Hematopoietic multipotent progenitor cell treated with erythropoietin and hydrocortisone succinate and interleukin-3 and kit ligand, for 6 days (in vitro differentiated cells): Measurements from ENCODE around the gene RAP1GAP2.
"Not testable (repeated sequence)": the region's sequence is repeated elsewhere in the genome, so short reads cannot be mapped to it uniquely, and the experiment has no call there.

Experiments used
- DNase-seq: peaks from one replicate; pipeline ENCODE4 v3.0.0-alpha.2; 2015

The RAP1GAP2 gene

GRCh38 chr17:2815781-2816185, 19.5 kb downstream of the RAP1GAP2 start:
- DNase-seq = no peak

GRCh38 chr17:2816688-2817087, 20.4 kb downstream of the RAP1GAP2 start:
- no peak for DNase-seq

- DNase-seq = not testable (repeated sequence)
Measured at GRCh38 chr17:2819294-2819693, 23.1 kb downstream of the RAP1GAP2 start.

GRCh38 chr17:2819921-2820501, 23.8 kb downstream of the RAP1GAP2 start:
- no peak for DNase-seq

- no peak for DNase-seq
Measured at GRCh38 chr17:2821868-2822267, 25.6 kb downstream of the RAP1GAP2 start.

- DNase-seq = no peak
Measured at GRCh38 chr17:2822358-2822757, 26.1 kb downstream of the RAP1GAP2 start.

- DNase-seq = no peak
Measured at GRCh38 chr17:2825253-2825970, 29.2 kb downstream of the RAP1GAP2 start.

GRCh38 chr17:2828397-2829038, 32.3 kb downstream of the RAP1GAP2 start:
- peak; percentile 79 for DNase-seq

- DNase-seq = no peak
Measured at GRCh38 chr17:2830678-2831077, 34.4 kb downstream of the RAP1GAP2 start.

- peak; percentile 90 for DNase-seq
Measured at GRCh38 chr17:2835780-2836179, 39.5 kb downstream of the RAP1GAP2 start.

GRCh38 chr17:2837147-2837561, 40.9 kb downstream of the RAP1GAP2 start:
- peak; percentile 42 for DNase-seq

GRCh38 chr17:2841606-2842005, 45.4 kb downstream of the RAP1GAP2 start:
- DNase-seq = no peak

- DNase-seq = no peak
Measured at GRCh38 chr17:2842464-2842863, 46.2 kb downstream of the RAP1GAP2 start.

- DNase-seq = no peak
Measured at GRCh38 chr17:2844416-2844815, 48.2 kb downstream of the RAP1GAP2 start.

- DNase-seq = no peak
Measured at GRCh38 chr17:2847381-2848333, 51.4 kb downstream of the RAP1GAP2 start.

- no peak for DNase-seq
Measured at GRCh38 chr17:2849327-2849670, 53.1 kb downstream of the RAP1GAP2 start.

GRCh38 chr17:2850991-2851390, 54.8 kb downstream of the RAP1GAP2 start:
- DNase-seq = no peak

GRCh38 chr17:2851615-2852014, 55.4 kb downstream of the RAP1GAP2 start:
- DNase-seq = no peak

GRCh38 chr17:2852221-2852620, 56.0 kb downstream of the RAP1GAP2 start:
- no peak for DNase-seq

GRCh38 chr17:2852729-2853282, 56.6 kb downstream of the RAP1GAP2 start:
- DNase-seq = no peak

GRCh38 chr17:2853283-2854142, 57.3 kb downstream of the RAP1GAP2 start:
- DNase-seq = no peak
